ENCODE measurements around the gene CAMTA1. TPM values are rescaled to one million over a fixed set of nuclear protein-coding genes. Genes with fewer than 3 reads are reported as not detected.
"Not testable (repeated sequence)": the region's sequence is repeated elsewhere in the genome, so short reads cannot be mapped to it uniquely, and the experiment has no call there.

The CAMTA1 gene
- total RNA-seq, 1 experiment from 2014 or later = 69.5 TPM

DNA sequence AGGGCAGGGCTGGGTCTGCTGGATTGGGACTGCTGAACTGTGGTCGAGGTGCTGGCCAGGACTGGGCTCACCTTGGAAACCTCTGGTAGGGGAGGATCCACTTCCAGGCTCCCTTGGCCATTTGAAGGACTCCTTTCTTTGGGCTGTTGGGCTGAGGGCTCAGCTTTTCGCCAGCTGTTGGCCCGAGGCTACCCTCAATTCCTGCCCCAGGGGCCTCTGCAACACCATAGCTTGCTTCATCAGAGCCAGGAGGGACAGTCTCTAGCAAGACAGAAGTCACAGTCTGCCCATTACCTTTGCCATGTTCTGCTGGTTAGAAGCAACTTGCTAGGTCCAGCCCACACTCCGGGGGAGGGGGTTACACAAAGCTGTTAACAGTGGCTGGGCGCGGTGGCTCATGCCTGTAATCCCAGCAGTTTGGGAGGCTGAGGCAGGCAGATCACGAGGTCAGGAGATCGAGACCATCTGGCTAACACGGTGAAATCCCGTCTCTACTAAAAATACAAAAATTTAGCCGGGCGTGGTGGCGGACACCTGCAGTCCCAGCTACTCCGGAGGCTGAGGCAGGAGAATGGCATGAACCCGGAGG is 25.0 kb downstream of the CAMTA1 start:
- H3K79me2 ChIP-seq (ENCODE audit: insufficient read depth, low read length) = peaks cover 88% of the 10 kb centered on the region
- DNase-seq (ENCODE audit: low read depth, low spot score); H4K20me1 ChIP-seq (ENCODE audit: insufficient read depth); H3K27ac ChIP-seq (ENCODE audit: low read depth, low read length); H3K4me1 ChIP-seq (ENCODE audit: control insufficient read depth in 1 of 2, insufficient read depth in 2 of 2, low read length in 2 of 2); RAD21 ChIA-PET (ENCODE audit: low non-redundant PET in 1 of 2, low total read pairs in 2 of 2, uncharacterized antibody in 2 of 2, unreplicated experiment in 2 of 2); H3K36me3 ChIP-seq (ENCODE audit: control insufficient read depth in 1 of 2, insufficient read depth in 2 of 2, low read length in 2 of 2); intact Hi-C loops (cut with micrococcal nuclease); H3K9me3 ChIP-seq (ENCODE audit: control insufficient read depth in 1 of 2, insufficient read depth in 1 of 2, low read depth in 1 of 2, low read length in 2 of 2); H3K4me3 ChIP-seq (replicated peaks in 1 of 2; ENCODE audit: low read depth in 1 of 2, low read length in 2 of 2); H3K4me2 ChIP-seq (ENCODE audit: low read length); H3K27me3 ChIP-seq (ENCODE audit: insufficient read depth, low read length); ATAC-seq; H3K9ac ChIP-seq (ENCODE audit: low read length); H2AFZ ChIP-seq (ENCODE audit: low read depth, low read length, poor library complexity, severe bottlenecking); CTCF ChIA-PET; BruUV-seq (replicated peaks); POLR2A ChIA-PET; H3K9me2 ChIP-seq (ENCODE audit: insufficient read depth): not testable (repeated sequence)

DNA sequence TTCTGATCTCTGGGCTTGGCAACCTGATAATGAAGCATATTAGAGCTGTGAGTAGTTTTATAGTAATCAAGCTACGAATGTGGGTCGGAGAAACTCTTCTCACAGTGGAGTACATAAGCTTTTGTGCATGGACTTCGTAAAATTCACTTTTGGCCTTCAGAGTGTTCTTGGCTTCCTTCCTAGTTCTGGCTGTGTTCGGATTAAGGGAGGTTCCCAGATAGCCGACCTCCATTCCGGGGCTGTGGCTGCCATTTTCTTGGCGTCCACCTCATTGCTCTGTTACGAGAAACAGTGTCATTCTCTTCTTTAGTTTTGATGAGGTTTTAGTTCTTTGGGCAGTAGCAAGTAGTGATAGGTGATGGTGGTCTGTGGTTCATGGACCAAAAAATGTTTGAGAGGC is 26.3 kb downstream of the CAMTA1 start:
- Histone ChIP-seq H3K27me3 (ENCODE audit: insufficient read depth, low read length) (no peaks in the 10 kb centered on the region), H3K4me1 (ENCODE audit: control insufficient read depth in 1 of 2, insufficient read depth in 2 of 2, low read length in 2 of 2) (peaks cover 0 to 9% of the 10 kb centered on the region in 2 experiments; a peak in 2 of 4 replicates), H3K4me3 (replicated peaks in 1 of 2; ENCODE audit: low read depth in 1 of 2, low read length in 2 of 2) (no peak overlapping the region), H3K79me2 (ENCODE audit: insufficient read depth, low read length) (peaks cover 88% of the 10 kb centered on the region), H3K9me2 (ENCODE audit: insufficient read depth) (no peaks in the 10 kb centered on the region), H2AFZ (ENCODE audit: low read depth, low read length, poor library complexity, severe bottlenecking) (no peak overlapping the region), H3K4me2 (ENCODE audit: low read length) (no peak overlapping the region), H4K20me1 (ENCODE audit: insufficient read depth) (no peaks in the 10 kb centered on the region), H3K9ac (ENCODE audit: low read length) (no peak overlapping the region), H3K36me3 (ENCODE audit: control insufficient read depth in 1 of 2, insufficient read depth in 2 of 2, low read length in 2 of 2) (no peaks in the 10 kb centered on the region), H3K9me3 (ENCODE audit: control insufficient read depth in 1 of 2, insufficient read depth in 1 of 2, low read depth in 1 of 2, low read length in 2 of 2) (no peaks in the 10 kb centered on the region), H3K27ac (ENCODE audit: low read depth, low read length) (no peak overlapping the region)
- no peak for DNase-seq (ENCODE audit: low read depth, low spot score)
- intact Hi-C loops (cut with micrococcal nuclease) = no loop called here
- ChIA-PET CTCF (no interaction called here), POLR2A (no interaction called here), RAD21 (ENCODE audit: low non-redundant PET in 1 of 2, low total read pairs in 2 of 2, uncharacterized antibody in 2 of 2, unreplicated experiment in 2 of 2) (no interaction called here)
- TF ChIP-seq EGR1 (IDR thresholded peaks at IDR 0.05; ENCODE audit: low read depth) = no peak
- BruUV-seq (replicated peaks) = no TSS peak
- no peak for ATAC-seq

DNA sequence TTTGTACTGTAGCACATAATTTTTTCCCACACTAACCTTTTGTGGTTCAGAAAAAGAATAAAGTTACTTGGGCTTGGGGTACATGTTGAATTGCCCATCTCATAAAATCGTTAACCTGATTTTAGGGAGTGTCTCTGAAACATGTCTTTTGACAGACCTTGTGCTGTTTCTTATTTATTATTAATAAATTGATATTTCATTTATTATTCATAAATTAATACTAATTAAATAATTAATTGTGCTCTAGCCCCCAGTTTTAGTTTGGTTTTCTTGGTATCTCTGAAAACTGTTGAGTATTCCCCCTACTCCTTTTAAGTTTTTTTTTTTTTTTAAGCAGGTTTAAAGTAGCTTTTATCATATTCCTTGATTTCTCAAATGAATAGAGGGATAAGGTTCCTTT is 27.9 kb downstream of the CAMTA1 start:
- intact Hi-C loops (cut with micrococcal nuclease) = no loop called here
- CTCF ChIA-PET = no interaction called here
- BruUV-seq (replicated peaks) = no TSS peak
- TF ChIP-seq EZH2 (IDR thresholded peaks at IDR 0.05) (no peak), JUND (IDR thresholded peaks at IDR 0.05) (no peak), EGR1 (IDR thresholded peaks at IDR 0.05; ENCODE audit: low read depth) (no peak), MAX (IDR thresholded peaks at IDR 0.05) (no peak), POLR2A (IDR thresholded peaks at IDR 0.05; ENCODE audit: borderline replicate concordance, extremely low read depth, insufficient read depth, insufficient read length) (no peak), CEBPB (IDR thresholded peaks at IDR 0.05; ENCODE audit: low read depth) (no peak), SIN3A (IDR thresholded peaks at IDR 0.05; ENCODE audit: low read depth) (no peak), CBX3 (IDR thresholded peaks at IDR 0.05; ENCODE audit: low read depth) (no peak), POLR2AphosphoS5 (IDR thresholded peaks at IDR 0.05; ENCODE audit: low read depth, low read length) (no peak), RAD21 (IDR thresholded peaks at IDR 0.05; ENCODE audit: low read depth) (no peak), ATF3 (IDR thresholded peaks at IDR 0.05) (no peak)
- TF ChIP-seq, protein P1, sequence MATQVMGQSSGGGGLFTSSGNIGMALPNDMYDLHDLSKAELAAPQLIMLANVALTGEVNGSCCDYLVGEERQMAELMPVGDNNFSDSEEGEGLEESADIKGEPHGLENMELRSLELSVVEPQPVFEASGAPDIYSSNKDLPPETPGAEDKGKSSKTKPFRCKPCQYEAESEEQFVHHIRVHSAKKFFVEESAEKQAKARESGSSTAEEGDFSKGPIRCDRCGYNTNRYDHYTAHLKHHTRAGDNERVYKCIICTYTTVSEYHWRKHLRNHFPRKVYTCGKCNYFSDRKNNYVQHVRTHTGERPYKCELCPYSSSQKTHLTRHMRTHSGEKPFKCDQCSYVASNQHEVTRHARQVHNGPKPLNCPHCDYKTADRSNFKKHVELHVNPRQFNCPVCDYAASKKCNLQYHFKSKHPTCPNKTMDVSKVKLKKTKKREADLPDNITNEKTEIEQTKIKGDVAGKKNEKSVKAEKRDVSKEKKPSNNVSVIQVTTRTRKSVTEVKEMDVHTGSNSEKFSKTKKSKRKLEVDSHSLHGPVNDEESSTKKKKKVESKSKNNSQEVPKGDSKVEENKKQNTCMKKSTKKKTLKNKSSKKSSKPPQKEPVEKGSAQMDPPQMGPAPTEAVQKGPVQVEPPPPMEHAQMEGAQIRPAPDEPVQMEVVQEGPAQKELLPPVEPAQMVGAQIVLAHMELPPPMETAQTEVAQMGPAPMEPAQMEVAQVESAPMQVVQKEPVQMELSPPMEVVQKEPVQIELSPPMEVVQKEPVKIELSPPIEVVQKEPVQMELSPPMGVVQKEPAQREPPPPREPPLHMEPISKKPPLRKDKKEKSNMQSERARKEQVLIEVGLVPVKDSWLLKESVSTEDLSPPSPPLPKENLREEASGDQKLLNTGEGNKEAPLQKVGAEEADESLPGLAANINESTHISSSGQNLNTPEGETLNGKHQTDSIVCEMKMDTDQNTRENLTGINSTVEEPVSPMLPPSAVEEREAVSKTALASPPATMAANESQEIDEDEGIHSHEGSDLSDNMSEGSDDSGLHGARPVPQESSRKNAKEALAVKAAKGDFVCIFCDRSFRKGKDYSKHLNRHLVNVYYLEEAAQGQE (IDR thresholded peaks at IDR 0.05; ENCODE audit: low read depth) = no peak

More for the DNA sequence above, 27.9 kb downstream of the CAMTA1 start:
- no peaks in the 10 kb centered on the region for H3K9me3 ChIP-seq (ENCODE audit: control insufficient read depth in 1 of 2, insufficient read depth in 1 of 2, low read depth in 1 of 2, low read length in 2 of 2)
- no peak overlapping the region for H3K9ac ChIP-seq (ENCODE audit: low read length)
- no peak for DNase-seq (ENCODE audit: low read depth, low spot score)
- H3K27ac ChIP-seq (ENCODE audit: low read depth, low read length) = no peak overlapping the region
- peaks cover 0 to 9% of the 10 kb centered on the region in 2 experiments; a peak in 2 of 4 replicates for H3K4me1 ChIP-seq (ENCODE audit: control insufficient read depth in 1 of 2, insufficient read depth in 2 of 2, low read length in 2 of 2)
- peaks cover 86% of the 10 kb centered on the region for H3K79me2 ChIP-seq (ENCODE audit: insufficient read depth, low read length)
- H2AFZ ChIP-seq (ENCODE audit: low read depth, low read length, poor library complexity, severe bottlenecking) = no peak overlapping the region
- H3K9me2 ChIP-seq (ENCODE audit: insufficient read depth) = no peaks in the 10 kb centered on the region
- H3K4me2 ChIP-seq (ENCODE audit: low read length) = no peak overlapping the region
- no peak for ATAC-seq
- H4K20me1 ChIP-seq (ENCODE audit: insufficient read depth) = no peaks in the 10 kb centered on the region
- H3K36me3 ChIP-seq (ENCODE audit: control insufficient read depth in 1 of 2, insufficient read depth in 2 of 2, low read length in 2 of 2) = no peaks in the 10 kb centered on the region
- POLR2A ChIA-PET = interaction anchor here (0.5 kb wide), 1 partner anchor 444 kb away, joined by 3 read pairs; no protein-coding TSS in a partner anchor
- no peak overlapping the region for H3K4me3 ChIP-seq (replicated peaks in 1 of 2; ENCODE audit: low read depth in 1 of 2, low read length in 2 of 2)
- RAD21 ChIA-PET (ENCODE audit: low non-redundant PET in 1 of 2, low total read pairs in 2 of 2, uncharacterized antibody in 2 of 2, unreplicated experiment in 2 of 2) = no interaction called here
- no peaks in the 10 kb centered on the region for H3K27me3 ChIP-seq (ENCODE audit: insufficient read depth, low read length)

Measured in HCT116 (cell line).